Peyer's patch (tissue), 4 donors: ENCODE results near the gene HBA2. TPM values are rescaled to one million over a fixed set of nuclear protein-coding genes. Genes with fewer than 3 reads are reported as not detected.
"Not testable (repeated sequence)": the region's sequence is repeated elsewhere in the genome, so short reads cannot be mapped to it uniquely, and the experiment has no call there.

ENCODE experiments used
- DNase-seq, 3 donors: peaks; one replicate each; pipeline ENCODE4 v3.0.0-alpha.2; 2017 to 2019
- H3K27ac ChIP-seq, 4 donors: fragments of 200-600 bp; sonication (generic); one replicate each; pipeline ENCODE4 v1.5.1; 2016 to 2019
- H3K27me3 ChIP-seq, 2 donors: fragments of 200-600 bp; sonication (generic); one replicate each; pipeline ENCODE4 v1.5.1; 2019
- H3K36me3 ChIP-seq, 3 donors: fragments of 200-600 bp; sonication (generic); one replicate each; pipeline ENCODE4 v1.5.1; 2016 to 2019
- H3K4me1 ChIP-seq, 4 donors: fragments of 200-600 bp; sonication (generic); one replicate each; pipeline ENCODE4 v1.5.1; 2016 to 2019
- H3K4me3 ChIP-seq, 4 donors: fragments of 200-600 bp; sonication (generic); 1 replicate in 3 of 4; 2 replicates in 1 of 4; pipeline ENCODE4 v1.5.1; 2016 to 2019; ENCODE audit warnings: mild to moderate bottlenecking in 1 of 4
- H3K9me3 ChIP-seq, 4 donors: fragments of 200-600 bp; sonication (generic); one replicate each; pipeline ENCODE4 v1.5.1; 2016 to 2019; ENCODE audit warnings: mild to moderate bottlenecking in 1 of 4
- POLR2A ChIP-seq, 2 donors: fragments of 450-650 bp; IDR thresholded peaks; one replicate each; pipeline ENCODE4 v1.5.1; 2017; ENCODE audit warnings: antibody characterized with exemption in 2 of 2, mild to moderate bottlenecking in 2 of 2, moderate library complexity in 2 of 2
- total RNA-seq, 4 donors: library from RNA; depleted of rRNA; stranded (reverse); fragments of >200 nt; gene quantifications; one replicate each; pipeline ENCODE4 v1.1.0, GENCODE V29; 2016
- TF ChIP-seq, protein P1 (sequence below), 6 experiments: fragments of 450-650 bp in 4 of 6; fragments of 200-600 bp in 2 of 6; sonication (generic) in 1 of 6; IDR thresholded peaks; one replicate each; pipeline ENCODE4 v1.5.1; 2017 to 2019; ENCODE audit warnings: antibody characterized with exemption in 6 of 6, mild to moderate bottlenecking in 3 of 6, moderate library complexity in 1 of 6

Gene HBA2
- total RNA-seq, 4 donors from 2014 or later = 9.1 TPM; not detected in 3

DNA sequence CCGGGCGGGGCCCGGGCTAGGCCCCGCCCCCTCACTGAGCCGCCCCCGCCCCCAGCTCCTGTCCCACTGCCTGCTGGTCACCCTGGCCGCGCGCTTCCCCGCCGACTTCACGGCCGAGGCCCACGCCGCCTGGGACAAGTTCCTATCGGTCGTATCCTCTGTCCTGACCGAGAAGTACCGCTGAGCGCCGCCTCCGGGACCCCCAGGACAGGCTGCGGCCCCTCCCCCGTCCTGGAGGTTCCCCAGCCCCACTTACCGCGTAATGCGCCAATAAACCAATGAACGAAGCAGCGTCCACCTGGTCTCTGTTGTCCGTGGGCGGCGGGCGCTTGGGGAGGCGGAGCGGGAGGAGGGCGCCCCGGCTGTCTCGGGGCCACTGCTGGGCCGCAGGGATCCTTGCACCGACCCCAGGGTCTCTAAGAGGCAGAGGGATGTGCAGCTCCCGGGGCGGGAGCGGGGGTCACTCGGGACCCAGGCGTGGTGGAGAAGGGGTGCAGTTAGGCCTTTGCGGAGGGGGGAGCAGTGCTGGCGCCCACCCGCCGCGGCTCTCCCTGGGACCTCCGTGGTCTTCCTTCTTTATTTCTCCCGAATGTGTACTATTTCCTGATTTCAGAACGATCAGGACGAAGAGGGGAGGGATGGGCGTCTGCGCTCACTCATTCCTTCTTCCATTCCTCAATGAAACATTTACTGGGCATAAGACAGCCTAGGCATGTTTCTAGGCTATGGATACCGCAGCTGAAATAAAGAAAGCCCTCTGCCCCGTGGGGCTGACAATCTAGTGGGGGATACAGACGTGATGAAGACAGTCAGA is 18.3 kb upstream of the HBA2 start:
- Histone ChIP-seq H3K36me3 (no peaks in the 10 kb centered on the region), H3K4me3 (peak overlapping the region; percentile 16 to 48 (median 42)), H3K4me1 (peaks cover 0 to 9% (median 5%) of the 10 kb centered on the region in 4 donors), H3K9me3 (no peaks in the 10 kb centered on the region), H3K27ac (peak overlapping the region in 1 of 4 donors; percentile 17), H3K27me3 (peaks cover 0 to 5% of the 10 kb centered on the region in 2 donors)
- TF ChIP-seq, protein P1, sequence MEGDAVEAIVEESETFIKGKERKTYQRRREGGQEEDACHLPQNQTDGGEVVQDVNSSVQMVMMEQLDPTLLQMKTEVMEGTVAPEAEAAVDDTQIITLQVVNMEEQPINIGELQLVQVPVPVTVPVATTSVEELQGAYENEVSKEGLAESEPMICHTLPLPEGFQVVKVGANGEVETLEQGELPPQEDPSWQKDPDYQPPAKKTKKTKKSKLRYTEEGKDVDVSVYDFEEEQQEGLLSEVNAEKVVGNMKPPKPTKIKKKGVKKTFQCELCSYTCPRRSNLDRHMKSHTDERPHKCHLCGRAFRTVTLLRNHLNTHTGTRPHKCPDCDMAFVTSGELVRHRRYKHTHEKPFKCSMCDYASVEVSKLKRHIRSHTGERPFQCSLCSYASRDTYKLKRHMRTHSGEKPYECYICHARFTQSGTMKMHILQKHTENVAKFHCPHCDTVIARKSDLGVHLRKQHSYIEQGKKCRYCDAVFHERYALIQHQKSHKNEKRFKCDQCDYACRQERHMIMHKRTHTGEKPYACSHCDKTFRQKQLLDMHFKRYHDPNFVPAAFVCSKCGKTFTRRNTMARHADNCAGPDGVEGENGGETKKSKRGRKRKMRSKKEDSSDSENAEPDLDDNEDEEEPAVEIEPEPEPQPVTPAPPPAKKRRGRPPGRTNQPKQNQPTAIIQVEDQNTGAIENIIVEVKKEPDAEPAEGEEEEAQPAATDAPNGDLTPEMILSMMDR (IDR thresholded peaks at IDR 0.05) = no peak
- TF ChIP-seq POLR2A (IDR thresholded peaks at IDR 0.05) = no peak
- no peak for DNase-seq

DNA sequence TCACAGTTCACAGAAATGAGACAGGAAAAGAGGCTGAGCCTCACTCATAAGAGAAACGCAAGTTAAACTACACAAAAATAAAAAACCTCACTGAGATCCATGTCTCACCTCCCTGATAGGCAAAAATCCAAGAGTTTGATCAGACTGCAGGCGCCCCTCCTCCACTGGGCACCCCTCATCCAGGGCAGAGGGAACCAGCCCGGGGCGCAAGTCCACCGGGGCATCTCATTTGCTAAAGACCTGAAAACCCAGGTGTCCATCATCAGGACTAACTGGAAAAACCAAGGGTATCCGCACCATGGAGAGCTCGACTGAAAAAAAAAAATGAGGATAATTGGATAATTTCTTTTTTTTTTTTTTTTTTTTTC is 17.7 kb upstream of the HBA2 start:
- peak overlapping the region in 1 of 4 donors; percentile 48 for H3K4me3 ChIP-seq
- H3K27me3 ChIP-seq = peaks cover 0 to 5% of the 10 kb centered on the region in 2 donors
- TF ChIP-seq, protein P1 (IDR thresholded peaks at IDR 0.05) = no peak
- no peak for TF ChIP-seq POLR2A (IDR thresholded peaks at IDR 0.05)
- no peaks in the 10 kb centered on the region for H3K36me3 ChIP-seq
- H3K27ac ChIP-seq = no peak overlapping the region
- no peaks in the 10 kb centered on the region for H3K9me3 ChIP-seq
- peaks cover 0 to 9% (median 5%) of the 10 kb centered on the region in 4 donors for H3K4me1 ChIP-seq
- no peak for DNase-seq

DNA sequence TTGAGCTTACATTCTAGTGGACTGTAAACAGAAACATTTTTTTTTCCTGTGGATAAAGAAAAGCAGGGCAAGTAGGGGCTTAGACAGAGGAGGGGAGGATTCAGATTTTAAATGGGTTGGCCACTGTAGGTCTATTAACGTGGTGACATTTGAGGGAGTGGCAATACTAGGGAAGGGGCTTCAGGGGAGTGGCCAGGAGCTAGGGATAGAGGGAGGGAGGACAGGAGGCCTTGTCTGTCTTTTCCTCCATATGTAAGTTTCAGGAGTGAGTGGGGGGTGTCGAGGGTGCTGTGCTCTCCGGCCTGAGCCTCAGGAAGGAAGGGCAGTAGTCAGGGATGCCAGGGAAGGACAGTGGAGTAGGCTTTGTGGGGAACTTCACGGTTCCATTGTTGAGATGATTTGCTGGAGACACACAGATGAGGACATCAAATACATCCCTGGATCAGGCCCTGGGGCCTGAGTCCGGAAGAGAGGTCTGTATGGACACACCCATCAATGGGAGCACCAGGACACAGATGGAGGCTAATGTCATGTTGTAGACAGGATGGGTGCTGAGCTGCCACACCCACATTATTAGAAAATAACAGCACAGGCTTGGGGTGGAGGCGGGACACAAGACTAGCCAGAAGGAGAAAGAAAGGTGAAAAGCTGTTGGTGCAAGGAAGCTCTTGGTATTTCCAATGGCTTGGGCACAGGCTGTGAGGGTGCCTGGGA is 13.4 kb upstream of the HBA2 start:
- TF ChIP-seq, protein P1 (IDR thresholded peaks at IDR 0.05) = no peak
- TF ChIP-seq POLR2A (IDR thresholded peaks at IDR 0.05) = no peak
- Histone ChIP-seq H3K27me3 (peaks cover 0 to 5% of the 10 kb centered on the region in 2 donors), H3K27ac (no peak overlapping the region), H3K36me3 (no peaks in the 10 kb centered on the region), H3K4me3 (no peak overlapping the region), H3K4me1 (peaks cover 0 to 8% (median 4%) of the 10 kb centered on the region in 4 donors), H3K9me3 (no peaks in the 10 kb centered on the region)
- no peak for DNase-seq

DNA sequence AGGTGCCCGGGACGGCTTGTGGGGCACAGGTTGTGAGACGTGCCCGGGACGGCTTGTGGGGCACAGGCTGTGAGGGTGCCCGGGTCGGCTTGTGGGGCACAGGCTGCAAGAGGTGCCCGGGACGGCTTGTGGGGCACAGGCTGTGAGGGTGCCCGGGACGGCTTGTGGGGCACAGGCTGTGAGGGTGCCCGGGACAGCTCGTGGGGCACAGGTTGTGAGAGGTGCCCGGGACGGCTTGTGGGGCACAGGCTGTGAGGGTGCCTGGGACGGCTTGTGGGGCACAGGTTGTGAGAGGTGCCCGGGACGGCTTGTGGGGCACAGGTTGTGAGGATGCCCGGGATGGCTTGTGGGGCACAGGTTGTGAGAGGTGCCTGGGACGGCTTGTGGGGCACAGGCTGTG is 12.4 kb upstream of the HBA2 start:
- H3K4me1 ChIP-seq, DNase-seq, H3K27me3 ChIP-seq, H3K36me3 ChIP-seq, H3K27ac ChIP-seq, H3K9me3 ChIP-seq, H3K4me3 ChIP-seq: not testable (repeated sequence)

DNA sequence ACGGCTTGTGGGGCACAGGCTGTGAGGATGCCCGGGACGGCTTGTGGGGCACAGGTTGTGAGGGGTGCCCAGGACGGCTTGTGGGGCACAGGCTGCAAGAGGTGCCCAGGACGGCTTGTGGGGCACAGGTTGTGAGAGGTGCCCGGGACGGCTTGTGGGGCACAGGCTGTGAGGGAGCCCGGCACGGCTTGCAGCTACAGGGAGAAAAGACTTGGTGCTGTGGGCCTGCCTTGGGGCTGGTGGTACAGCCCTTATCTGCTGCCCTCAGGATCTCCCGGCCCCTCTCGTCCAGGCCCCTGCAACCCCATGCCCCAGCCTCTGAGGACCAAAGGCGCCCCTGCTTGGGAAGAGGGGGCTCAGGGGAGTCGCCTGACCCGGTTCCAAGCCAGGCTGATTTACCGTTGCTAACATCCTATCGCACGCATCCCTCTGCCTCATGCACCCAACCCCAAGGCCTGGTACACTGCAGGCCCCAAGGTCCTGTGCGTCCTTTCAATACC is 11.9 kb upstream of the HBA2 start:
- Histone ChIP-seq H3K27ac (no peak overlapping the region), H3K9me3 (no peaks in the 10 kb centered on the region), H3K36me3 (no peaks in the 10 kb centered on the region), H3K4me3 (no peak overlapping the region), H3K4me1 (peaks cover 0 to 8% (median 4%) of the 10 kb centered on the region in 4 donors), H3K27me3 (peaks cover 0 to 8% of the 10 kb centered on the region in 2 donors)
- TF ChIP-seq, protein P1 (IDR thresholded peaks at IDR 0.05) = no peak
- TF ChIP-seq POLR2A (IDR thresholded peaks at IDR 0.05) = no peak
- DNase-seq = no peak
